ENCODE data around the gene POTEG.
"Not testable (repeated sequence)": the region's sequence is repeated elsewhere in the genome, so short reads cannot be mapped to it uniquely, and the experiment has no call there.

The POTEG gene

DNA sequence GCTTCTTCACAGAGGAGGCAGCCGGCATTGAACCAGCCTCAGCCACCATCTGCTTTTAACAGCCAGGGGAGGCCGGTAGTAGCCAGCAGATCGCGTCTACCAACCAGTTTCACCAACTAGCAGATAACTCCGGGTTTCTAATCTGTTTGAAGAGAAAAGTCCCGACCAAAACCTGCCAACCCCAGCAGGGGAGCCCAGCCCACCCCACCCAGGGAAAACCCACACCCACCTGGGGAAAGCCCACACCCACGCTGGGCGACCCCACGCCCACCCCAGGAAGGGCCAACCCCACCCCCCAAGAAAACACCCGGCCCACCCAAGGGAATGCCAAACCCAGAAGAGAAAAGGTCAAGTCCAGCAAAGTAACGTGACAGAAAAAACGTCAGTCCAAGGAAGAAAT, at the start of gene POTEG:
POTEG (minus strand) TSS at position 101 of the 400 bp plus-strand sequence; CDS start at position 49, 52 bp downstream.
- DNase-seq; in situ Hi-C loops (cut with HindIII; ENCODE audit: low pct_ligation_motif_present, low pct_unique_long_range_greater_than_20kb, low sequenced_read_pairs): not testable (repeated sequence)

DNA sequence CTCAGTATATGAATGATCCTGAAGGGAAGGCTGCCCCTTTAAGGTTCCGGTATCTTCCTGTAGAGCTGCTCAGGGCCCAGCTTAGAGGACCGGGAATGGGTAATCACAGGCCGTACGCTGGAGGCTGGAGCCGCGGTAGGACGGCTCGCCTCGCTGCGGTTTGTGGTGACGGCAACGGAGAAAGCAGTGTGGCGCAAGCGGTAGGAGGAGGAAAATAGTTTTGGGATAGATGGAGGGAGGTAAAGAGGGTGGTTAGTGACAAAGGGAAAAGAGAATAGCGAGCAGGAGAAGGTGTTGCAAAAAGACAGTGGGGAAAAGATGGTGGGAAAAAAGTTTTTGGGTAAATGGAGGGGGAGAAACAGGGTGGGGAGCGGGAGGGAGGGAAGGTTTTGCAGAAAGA, 48.0 kb upstream of the POTEG start:
- in situ Hi-C loops (cut with HindIII; ENCODE audit: low pct_ligation_motif_present, low pct_unique_long_range_greater_than_20kb, low sequenced_read_pairs); DNase-seq: not testable (repeated sequence)

DNA sequence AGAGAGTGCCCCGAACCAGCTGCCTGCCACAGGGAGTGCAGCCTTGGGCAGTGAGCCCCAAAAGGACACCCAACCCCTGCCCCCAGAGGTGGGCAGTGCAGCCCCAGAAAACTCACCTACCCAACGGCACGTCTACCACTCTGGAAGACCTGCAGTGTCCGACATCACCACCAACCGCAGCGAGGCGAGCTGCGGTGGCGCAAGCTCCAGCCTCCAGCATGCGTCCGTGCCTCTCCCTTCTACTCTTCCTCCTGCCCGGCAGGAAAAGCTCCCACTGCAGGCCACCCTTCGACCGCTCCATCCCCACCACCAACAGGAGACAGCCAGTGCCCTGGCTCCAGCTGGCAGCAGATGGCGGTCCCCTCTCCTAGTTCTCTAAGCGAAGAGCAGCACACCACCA, 47.3 kb upstream of the POTEG start:
- DNase-seq; in situ Hi-C loops (cut with HindIII; ENCODE audit: low pct_ligation_motif_present, low pct_unique_long_range_greater_than_20kb, low sequenced_read_pairs): not testable (repeated sequence)

DNA sequence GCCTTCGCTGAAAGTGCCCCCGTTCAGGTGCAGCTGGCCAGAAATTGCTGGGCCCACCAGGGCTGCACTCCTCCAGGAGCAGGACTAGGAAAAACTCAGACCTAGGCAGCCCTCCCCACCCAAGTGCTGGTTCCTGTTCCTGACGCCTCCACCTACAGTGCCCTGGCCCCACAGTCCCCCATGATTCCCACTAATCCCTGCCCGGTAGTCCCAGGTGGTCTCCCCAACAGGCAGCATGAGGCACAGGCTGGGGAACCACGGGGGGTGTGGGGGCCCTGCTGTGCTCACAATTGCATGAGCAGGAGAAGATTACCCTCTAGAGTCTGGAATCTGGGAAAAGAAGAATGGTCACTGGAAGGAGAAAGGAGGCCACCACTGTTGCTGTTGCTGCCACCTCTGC, 46.4 kb upstream of the POTEG start:
- DNase-seq; in situ Hi-C loops (cut with HindIII; ENCODE audit: low pct_ligation_motif_present, low pct_unique_long_range_greater_than_20kb, low sequenced_read_pairs): not testable (repeated sequence)

DNA sequence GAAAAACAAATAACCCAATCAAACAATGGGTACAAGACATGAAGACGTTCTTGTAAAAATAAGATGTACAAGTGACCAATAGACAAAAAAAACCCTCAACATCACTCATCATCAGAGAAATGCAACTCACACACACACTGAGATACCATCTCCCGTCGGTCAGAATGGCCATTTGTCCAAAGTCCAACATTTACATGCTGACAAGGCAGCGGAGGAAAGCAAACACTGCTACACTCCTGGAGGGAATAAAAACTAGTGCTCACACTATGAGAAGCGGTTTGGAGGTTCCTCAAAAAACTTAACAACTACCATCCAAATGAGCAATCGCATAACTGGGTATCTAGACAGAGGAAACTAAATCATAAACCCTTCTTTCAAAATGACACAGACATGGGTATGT, 11.6 kb upstream of the POTEG start:
- in situ Hi-C loops (cut with HindIII; ENCODE audit: low pct_ligation_motif_present, low pct_unique_long_range_greater_than_20kb, low sequenced_read_pairs); DNase-seq: not testable (repeated sequence)

DNA sequence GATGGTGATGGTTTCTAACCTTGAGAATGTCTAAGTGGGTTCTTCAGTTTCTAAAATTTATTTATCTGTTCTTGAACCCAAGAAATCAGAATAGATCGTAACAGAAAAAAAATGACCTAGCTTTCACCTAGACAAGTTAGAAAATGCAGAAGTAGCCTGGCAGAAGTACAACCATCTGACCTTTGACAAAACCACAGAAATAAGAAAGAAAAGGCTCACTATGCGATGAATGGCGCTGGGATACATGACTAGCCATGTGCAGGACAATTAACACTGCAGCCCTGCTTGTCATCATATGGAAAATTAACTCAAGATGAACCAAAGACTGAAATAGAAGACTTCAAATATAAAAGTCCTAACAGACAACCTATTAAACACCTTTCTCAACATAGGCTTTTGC, 5.7 kb upstream of the POTEG start:
- in situ Hi-C loops (cut with HindIII; ENCODE audit: low pct_ligation_motif_present, low pct_unique_long_range_greater_than_20kb, low sequenced_read_pairs); DNase-seq: not testable (repeated sequence)

DNA sequence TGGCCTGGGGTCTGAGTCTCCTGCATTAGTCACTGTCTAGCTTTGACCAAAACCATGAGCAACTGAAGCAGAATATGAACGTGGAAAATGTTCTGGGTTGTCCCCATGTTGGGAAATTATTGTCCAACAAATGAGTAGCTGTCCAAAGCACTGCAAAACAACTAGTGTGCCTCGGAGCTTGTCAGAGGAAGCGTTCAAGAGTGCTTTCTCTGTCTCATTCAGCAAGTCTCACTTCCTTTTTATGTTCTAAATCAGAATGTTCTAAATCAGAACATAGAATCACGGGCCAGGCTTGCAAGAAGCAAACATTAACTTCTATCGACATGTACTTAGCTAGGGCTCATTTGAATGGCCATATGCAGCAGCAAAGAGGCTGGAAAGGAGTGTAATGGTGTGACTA, 5.1 kb upstream of the POTEG start:
- in situ Hi-C loops (cut with HindIII; ENCODE audit: low pct_ligation_motif_present, low pct_unique_long_range_greater_than_20kb, low sequenced_read_pairs), result not testable (repeated sequence)

DNA sequence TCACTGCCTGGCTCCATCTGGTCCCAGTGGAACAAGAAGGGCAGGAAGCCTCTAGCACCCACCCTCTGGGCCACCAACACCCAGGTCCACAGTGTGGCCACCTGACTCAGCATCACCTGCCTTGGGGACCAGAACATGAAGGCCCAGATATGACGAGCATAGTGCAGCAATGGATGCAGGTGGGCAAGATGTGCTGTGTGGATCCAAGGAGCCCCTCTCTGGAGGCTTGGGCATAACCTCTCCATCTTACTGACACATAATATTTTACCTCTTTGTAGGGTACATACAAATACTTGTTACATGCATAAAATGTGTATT, 2.9 kb upstream of the POTEG start:
- in situ Hi-C loops (cut with HindIII; ENCODE audit: low pct_ligation_motif_present, low pct_unique_long_range_greater_than_20kb, low sequenced_read_pairs); DNase-seq: not testable (repeated sequence)

More for the DNA sequence above, 5.1 kb upstream of the POTEG start:
- DNase-seq, result not testable (repeated sequence)

DNA sequence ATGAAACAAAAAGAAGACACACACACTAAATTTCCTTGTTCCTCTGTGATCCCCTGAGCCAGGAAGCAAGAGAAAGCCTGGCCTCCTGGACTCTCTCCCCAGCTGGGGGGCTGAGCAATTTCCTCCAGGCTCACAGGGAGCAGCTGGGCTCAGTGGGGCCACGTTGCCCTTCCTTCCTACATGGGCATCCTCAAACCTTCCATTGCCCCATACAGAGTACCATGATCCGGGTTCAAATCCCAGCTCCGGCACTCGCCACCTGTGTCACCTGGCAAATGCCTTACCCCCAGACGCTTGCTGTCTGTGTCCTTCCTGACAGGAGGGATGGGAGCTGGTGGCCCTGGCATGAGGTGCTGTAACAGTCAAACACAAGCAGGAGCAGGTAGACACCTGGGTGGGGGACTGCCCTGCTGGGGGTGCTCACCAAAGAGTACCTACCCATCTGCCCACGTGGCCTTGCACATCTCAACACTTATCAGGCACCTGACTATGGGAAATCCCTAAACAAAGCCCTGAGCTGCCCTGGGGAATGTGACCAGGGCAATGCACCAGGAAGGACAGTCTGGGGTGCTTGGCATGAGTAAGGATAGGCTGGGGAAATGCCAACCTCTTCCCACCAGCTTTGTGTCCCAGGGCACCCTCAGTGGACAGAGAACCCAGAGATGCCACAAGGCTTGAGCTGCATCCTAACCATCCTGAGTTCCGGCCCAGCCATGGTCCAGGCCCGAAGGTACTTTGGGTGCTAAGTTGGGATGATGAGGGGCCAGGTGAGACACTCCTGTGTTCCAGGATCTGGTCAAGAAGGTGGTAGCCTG, 2.4 kb upstream of the POTEG start:
- DNase-seq; in situ Hi-C loops (cut with HindIII; ENCODE audit: low pct_ligation_motif_present, low pct_unique_long_range_greater_than_20kb, low sequenced_read_pairs): not testable (repeated sequence)

DNA sequence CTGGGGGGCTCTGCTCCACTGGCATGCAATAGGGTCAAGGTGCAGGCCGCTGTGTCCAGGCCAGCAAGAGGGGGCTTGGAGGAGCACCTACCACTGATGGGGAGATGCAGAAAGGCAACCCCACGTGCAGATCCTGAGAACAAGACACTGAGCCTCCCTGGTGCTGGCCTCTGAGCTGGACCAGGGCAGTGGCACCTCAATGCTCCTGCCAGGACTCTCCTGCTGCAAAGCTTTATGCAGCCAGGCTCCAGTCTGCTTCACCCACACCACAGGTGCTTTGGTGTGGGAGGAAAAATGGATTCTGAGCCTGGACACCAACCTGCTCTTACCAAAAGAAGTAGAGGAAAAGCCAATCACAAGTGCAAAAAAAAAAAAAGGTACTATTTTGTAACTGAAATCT, 1.7 kb upstream of the POTEG start:
- in situ Hi-C loops (cut with HindIII; ENCODE audit: low pct_ligation_motif_present, low pct_unique_long_range_greater_than_20kb, low sequenced_read_pairs); DNase-seq: not testable (repeated sequence)

DNA sequence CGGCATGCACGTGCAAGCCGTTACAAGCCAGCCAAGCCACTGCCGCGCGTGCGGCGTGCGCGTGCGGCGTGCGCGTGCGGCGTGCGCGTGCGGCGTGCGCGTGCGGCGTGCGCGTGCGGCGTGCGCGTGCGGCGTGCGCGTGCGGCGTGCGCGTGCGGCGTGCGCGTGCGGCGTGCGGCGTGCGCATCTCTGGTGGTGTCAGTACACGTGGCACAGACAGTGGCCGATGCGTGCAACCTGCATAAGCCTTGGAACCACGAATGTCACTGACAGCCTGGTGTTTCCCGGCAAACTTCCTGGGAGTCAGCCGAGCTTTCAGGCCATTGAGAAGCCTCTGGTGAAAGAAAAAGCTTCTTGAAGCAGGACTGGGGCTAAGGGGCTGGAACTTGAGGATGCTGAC, 750 bp upstream of the POTEG start:
- in situ Hi-C loops (cut with HindIII; ENCODE audit: low pct_ligation_motif_present, low pct_unique_long_range_greater_than_20kb, low sequenced_read_pairs); DNase-seq: not testable (repeated sequence)

DNA sequence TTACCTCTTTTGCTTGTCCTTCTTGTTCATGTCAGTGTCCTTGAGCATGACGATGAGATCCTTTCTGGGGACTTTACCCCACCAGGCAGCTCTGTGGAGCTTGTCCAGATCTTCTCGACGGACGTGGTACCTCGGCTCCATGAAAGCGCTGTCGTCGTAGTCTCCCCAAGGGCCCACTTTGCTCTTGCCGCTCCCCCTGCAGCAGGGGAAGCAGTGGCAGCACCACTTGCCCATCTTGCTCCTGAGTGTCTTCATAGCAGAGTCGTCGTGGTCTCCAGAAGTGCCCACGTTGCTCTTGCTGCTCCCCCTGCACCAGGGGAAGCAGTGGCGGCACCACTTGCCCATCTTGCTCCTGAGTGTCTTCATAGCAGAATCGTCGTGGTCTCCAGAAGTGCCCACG, 376 bp downstream of the POTEG start:
- in situ Hi-C loops (cut with HindIII; ENCODE audit: low pct_ligation_motif_present, low pct_unique_long_range_greater_than_20kb, low sequenced_read_pairs); DNase-seq: not testable (repeated sequence)

DNA sequence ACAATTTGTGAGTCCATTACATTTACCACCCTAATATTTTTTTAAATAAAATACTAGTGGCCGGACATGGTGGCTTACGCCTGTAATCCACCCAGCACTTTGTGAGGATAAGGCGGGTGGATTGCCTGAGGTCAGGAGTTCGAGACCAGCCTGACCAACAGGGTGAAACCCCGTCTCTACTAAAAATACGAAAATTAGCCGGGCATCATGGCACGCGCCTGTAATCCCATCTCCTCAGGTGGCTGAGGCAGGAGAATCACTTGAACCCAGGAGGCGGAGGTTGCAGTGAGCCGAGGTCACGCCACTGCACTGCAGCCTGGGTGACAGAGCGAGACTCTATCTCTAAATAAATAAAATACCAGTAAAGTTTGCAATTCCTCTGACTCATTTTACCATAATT, 25.6 kb downstream of the POTEG start:
- DNase-seq; in situ Hi-C loops (cut with HindIII; ENCODE audit: low pct_ligation_motif_present, low pct_unique_long_range_greater_than_20kb, low sequenced_read_pairs): not testable (repeated sequence)

DNA sequence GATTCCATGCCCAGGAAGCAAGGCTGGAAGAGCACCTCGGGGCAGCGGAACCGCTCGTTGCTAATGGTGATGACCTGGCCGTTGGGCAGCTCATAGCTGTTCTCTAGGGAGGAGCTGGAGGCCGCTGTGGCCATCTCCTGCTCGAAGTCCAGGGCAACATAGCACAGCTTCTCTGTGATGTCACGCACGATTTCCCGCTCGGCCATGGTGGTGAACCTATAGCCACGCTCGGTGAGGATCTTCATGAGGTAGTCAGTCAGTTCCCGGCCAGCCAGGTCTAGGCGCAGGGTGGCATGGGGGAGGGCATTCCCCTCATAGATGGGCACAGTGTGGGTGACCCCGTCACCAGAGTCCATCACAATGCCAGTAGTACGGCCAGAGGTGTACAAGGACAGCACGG, 32.0 kb downstream of the POTEG start:
- in situ Hi-C loops (cut with HindIII; ENCODE audit: low pct_ligation_motif_present, low pct_unique_long_range_greater_than_20kb, low sequenced_read_pairs); DNase-seq: not testable (repeated sequence)

DNA sequence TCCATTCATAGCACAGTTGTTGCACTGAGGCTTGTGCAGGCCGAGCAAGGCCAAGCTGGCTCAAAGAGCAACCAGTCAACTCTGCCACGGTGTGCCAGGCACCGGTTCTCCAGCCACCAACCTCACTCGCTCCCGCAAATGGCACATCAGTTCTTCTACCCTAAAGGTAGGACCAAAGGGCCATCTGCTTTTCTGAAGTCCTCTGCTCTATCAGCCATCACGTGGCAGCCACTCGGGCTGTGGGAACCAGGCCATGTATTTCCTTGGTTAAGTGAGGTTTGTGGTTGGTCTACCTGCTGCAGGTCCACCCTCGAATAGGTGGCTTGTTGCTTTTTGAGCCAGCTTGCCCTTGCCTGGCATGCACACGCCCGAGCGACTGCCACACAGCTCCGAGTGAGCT, 39.4 kb downstream of the POTEG start:
- in situ Hi-C loops (cut with HindIII; ENCODE audit: low pct_ligation_motif_present, low pct_unique_long_range_greater_than_20kb, low sequenced_read_pairs); DNase-seq: not testable (repeated sequence)

DNA sequence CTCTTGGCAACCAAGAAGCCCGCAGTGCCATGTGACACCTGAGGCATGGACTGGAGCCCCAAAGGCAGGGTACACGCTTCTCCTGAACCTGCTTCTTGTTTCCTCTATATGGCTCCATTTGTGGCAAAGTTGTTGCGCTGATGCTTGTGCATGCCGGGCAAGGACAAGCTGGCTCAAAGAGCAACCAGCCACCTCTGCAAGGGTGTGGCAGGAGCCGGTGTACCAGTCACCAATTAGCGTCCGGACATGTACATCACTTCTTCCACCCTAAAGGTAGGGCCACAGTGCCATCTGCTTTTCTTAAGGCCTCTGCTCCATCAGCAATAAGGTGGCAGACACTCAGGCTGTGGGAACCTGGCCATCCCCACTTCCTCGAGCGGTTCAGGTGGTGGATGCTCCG, 43.9 kb downstream of the POTEG start:
- DNase-seq; in situ Hi-C loops (cut with HindIII; ENCODE audit: low pct_ligation_motif_present, low pct_unique_long_range_greater_than_20kb, low sequenced_read_pairs): not testable (repeated sequence)

DNA sequence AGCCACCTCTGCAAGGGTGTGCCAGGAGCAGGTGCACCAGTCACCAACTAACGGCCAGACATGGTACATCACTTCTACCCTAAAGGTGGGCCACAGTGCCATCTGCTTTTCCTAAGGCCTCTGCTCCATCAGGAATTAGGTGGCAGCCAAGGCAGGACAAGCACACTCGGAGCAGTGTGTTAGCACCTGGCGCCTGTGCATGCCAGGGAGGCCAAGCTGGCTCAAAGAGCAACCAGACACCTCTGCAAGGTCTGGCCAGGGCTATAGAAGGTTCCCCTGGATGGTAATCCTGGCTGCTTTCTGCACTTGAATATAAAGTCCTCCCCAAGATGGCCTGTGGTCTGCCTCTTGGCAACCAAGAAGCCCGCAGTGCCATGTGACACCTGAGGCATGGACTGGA, 45.4 kb downstream of the POTEG start:
- in situ Hi-C loops (cut with HindIII; ENCODE audit: low pct_ligation_motif_present, low pct_unique_long_range_greater_than_20kb, low sequenced_read_pairs); DNase-seq: not testable (repeated sequence)

DNA sequence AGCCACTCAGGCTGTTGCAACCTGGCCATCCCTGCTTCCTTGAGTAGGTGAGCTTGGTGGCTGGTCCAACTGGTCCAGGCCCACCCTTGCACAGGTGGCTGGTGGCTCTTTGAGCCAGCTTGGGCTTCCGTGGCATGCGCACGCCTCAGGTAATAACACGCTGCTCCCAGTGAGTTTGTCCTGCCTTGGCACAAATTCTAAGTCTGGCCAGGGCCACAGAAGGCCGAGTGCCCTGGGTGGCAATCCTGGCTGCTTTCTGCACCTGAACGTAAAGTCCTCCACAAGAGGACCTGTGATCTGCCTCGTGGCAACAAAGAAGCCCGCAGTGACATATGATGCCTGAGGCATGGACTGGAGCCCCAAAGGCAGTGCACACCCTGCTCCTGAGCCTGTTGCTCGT, 47.1 kb downstream of the POTEG start:
- DNase-seq; in situ Hi-C loops (cut with HindIII; ENCODE audit: low pct_ligation_motif_present, low pct_unique_long_range_greater_than_20kb, low sequenced_read_pairs): not testable (repeated sequence)

DNA sequence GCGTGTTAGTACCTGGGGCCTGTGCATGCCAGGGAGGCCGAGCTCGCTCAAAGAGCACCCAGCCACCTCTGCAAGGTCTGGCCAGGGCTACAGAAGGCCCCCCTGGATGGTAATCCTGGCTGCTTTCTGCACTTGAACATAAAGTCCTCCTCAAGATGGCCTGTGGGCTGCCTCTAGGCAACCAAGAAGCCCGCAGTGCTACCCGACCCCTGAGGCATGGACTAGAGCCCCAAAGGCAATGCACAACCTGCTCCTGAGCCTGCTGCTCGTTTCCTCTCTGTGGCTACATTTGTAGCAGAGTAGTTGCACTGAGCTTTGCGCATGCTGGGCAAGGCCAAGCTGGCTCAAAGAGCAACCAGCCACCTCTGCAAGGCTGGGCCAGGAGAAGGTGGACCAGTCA, 47.8 kb downstream of the POTEG start:
- DNase-seq; in situ Hi-C loops (cut with HindIII; ENCODE audit: low pct_ligation_motif_present, low pct_unique_long_range_greater_than_20kb, low sequenced_read_pairs): not testable (repeated sequence)

DNA sequence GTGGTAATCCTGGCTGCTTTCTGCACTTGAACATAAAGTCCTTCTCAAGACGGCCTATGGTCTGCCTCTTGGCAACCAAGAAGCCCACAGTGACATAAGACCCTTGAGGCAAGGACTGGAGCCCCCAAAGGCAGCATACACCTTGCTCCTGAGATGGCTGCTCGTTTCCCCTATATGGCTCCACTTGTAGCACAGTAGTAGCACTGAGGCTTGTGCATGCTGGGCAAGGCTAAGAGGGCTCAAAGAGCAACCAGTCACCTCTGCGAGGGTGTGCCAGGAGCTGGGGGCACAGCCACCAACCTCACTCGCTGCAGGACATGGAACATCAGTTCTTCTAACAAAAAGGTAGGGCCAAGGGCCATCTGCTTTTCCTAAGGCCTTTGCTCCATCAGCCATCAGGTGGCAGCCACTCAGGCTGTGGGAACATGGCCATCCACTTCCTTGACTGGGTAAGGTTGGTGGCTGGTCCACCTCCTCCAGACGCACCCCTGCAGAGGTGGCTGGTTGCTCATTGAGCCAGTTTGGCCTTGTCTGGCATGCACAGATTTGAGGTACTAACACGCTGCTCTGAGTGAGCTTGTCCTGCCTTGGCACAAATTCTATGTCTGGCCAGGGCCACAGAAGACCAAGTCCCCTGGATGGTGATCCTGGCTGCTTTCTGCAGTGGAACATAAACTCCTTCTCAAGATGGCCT, 49.9 kb downstream of the POTEG start:
- in situ Hi-C loops (cut with HindIII; ENCODE audit: low pct_ligation_motif_present, low pct_unique_long_range_greater_than_20kb, low sequenced_read_pairs); DNase-seq: not testable (repeated sequence)
